ENCODE data around the gene POGLUT3.

GRCh38 chr11:108453207-108453835, 44.9 kb downstream of the POGLUT3 start:
- TF ChIP-seq CTCF (conservative IDR thresholded peaks at IDR 0.05; ENCODE audit: low read length) (no peak), EZH2phosphoT487 (IDR thresholded peaks at IDR 0.05; ENCODE audit: borderline replicate concordance) (no peak)
